Sigmoid colon (tissue), 3 donors: ENCODE data around the gene AKAP8.

Experiments
- CTCF ChIP-seq, 4 experiments: fragments of 450-650 bp in 3 of 4; fragments of 200-600 bp in 1 of 4; IDR thresholded peaks; one replicate each; pipeline ENCODE4 v1.5.1; 2016 to 2019; ENCODE audit warnings: antibody characterized with exemption in 4 of 4, mild to moderate bottlenecking in 3 of 4, moderate library complexity in 2 of 4
- POLR2A ChIP-seq, 2 donors: fragments of 450-650 bp; IDR thresholded peaks; one replicate each; pipeline ENCODE4 v1.6.1; 2016; ENCODE audit warnings: antibody characterized with exemption in 2 of 2, mild to moderate bottlenecking in 2 of 2, moderate library complexity in 2 of 2

- TF ChIP-seq CTCF (IDR thresholded peaks at IDR 0.05) (no peak), POLR2A (IDR thresholded peaks at IDR 0.05) (no peak)
Observed at GRCh38 chr19:15368798-15369593, 10.6 kb downstream of the AKAP8 start.
